GM23248 (cell line): ENCODE data around the gene NTNG2.

ENCODE experiments used
- EZH2 ChIP-seq: fragments of 200-600 bp; sonication (generic); IDR thresholded peaks from 2 replicates; pipeline ENCODE4 v1.6.1; 2018; ENCODE audit warnings: antibody characterized with exemption, mild to moderate bottlenecking; ENCODE audit not compliant: insufficient read depth, poor library complexity, severe bottlenecking
- EZH2phosphoT487 ChIP-seq: fragments of 200-600 bp; sonication (generic); IDR thresholded peaks from 2 replicates; pipeline ENCODE4 v1.6.1; 2018; ENCODE audit warnings: antibody characterized with exemption, moderate library complexity, mild to moderate bottlenecking, low read depth; ENCODE audit not compliant: insufficient read depth

DNA sequence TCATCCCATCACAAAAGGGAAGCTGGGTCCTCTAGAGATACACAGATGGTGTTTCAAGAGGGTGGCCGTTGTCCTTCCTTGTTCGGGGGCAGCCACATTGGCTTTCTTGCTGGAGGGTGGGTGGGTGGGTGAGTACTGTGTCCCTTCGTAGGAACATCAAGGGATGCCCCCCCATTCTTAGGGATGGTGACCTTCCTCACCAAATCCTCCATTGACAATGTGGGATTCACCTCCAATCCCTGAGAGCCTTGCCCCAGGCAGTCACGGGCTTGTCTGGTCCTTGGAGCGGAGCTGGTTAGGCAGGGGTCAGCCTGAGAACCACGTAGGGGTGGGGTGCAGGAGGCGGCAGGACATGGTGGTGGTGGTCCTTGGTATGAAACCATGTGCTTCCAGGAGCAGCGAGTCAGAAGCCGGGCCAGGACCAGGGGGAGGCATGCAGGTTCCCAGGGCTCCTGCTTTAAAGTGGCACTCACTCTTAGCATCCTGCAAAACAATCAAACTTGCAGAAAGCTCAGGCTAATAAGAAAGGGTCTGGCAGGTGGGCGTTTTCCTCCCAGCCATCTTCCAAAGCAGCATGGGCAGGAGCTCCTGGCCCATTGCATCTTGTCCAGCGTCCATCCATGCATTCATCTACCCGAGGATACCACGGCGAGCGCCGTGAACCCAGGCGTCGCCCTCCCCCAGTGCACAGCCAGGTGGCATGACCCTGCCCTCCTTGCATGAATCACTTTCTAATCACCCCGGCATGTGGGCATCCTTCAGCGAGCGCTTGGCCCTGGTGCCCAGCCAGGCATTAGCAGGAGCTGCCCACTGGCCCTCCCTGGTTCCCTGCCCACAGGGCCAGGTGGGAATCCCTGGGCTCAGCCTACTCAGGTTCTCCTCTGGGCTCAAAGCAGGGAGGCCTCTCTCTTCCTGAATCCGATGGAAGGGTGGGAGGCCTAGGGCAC lies 76.4 kb downstream of the NTNG2 start:
- TF ChIP-seq EZH2 (no peak), EZH2phosphoT487 (no peak)
